ENCODE results near the gene FETUB. TPM values are rescaled to one million over a fixed set of nuclear protein-coding genes. Genes with fewer than 3 reads are reported as not detected.
A peak's percentile ranks its signal among the peaks of the same experiment; 100 is the strongest.

Gene FETUB
- total and polyA plus RNA-seq, 2 donors (not counting 1 experiment from before 2014, with no cell fraction given), result not detected

DNA sequence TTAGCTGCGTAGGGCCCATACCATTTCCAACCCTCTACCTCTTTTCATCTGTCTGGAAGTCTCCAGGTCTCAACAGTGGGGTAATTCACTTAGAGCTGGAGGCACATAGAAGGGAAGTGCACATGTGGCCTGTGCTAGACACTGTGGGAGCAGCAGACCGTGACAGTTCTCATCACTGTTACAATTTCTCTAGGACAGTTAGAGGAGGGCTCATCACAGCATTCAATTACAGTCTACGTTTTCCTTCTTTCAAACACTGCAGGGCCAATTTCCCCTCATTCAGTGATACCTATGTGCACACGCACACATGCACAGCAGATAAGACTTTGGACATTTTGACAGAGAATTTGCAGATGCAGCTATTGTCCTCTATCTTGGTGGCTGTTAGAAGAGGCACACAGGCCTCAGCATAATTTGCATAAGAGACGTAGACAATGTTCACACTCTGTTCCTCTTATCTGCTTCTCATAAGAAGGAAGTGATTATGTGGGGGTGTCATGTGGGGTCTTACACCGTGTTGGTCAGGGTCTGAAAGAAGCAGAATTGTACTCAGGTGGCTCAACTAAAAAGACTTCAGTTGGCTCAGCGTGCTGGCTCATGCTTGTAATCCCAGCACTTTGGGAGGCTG, 13.0 kb downstream of the FETUB start:
- peak; percentile 95 for ATAC-seq (ENCODE audit: low read depth)
- 17% methylated on average over 4 of the region's 7 CpGs for WGBS (ENCODE audit: insufficient coverage)
- Histone ChIP-seq H3K27ac (ENCODE audit: low read length in 2 of 2) (peak overlapping the region; percentile 34 to 86), H3K4me3 (ENCODE audit: control extremely low read depth in 1 of 5, extremely low read depth in 1 of 5, insufficient read depth in 1 of 5, low read depth in 2 of 5, low read length in 4 of 5) (peak overlapping the region in 1 of 5 experiments; percentile 33), H3K4me2 (replicated peaks; ENCODE audit: low read depth, low read length, poor library complexity, severe bottlenecking) (peak overlapping the region; percentile 65), H3K9ac (ENCODE audit: low read length) (peak overlapping the region; percentile 15), H3K4me1 (ENCODE audit: control insufficient read depth in 2 of 2, insufficient read depth in 2 of 2, low read length in 2 of 2) (peaks cover 28 to 29% of the 10 kb centered on the region in 2 donors), H3K9me3 (ENCODE audit: control extremely low read depth in 1 of 3, control insufficient read depth in 2 of 3, insufficient read depth in 1 of 3, low read length in 2 of 3) (peaks cover 0 to 3% (median 0%) of the 10 kb centered on the region in 3 donors), H3K36me3 (replicated peaks in 1 of 2; ENCODE audit: control extremely low read depth in 1 of 2, control insufficient read depth in 1 of 2, extremely low read depth in 1 of 2, insufficient read depth in 2 of 2, low read length in 1 of 2) (no peaks in the 10 kb centered on the region), H3K27me3 (replicated peaks in 1 of 4; ENCODE audit: control extremely low read depth in 1 of 4, control insufficient read depth in 3 of 4, insufficient read depth in 4 of 4, low read length in 3 of 4) (no peaks in the 10 kb centered on the region), H3K79me2 (ENCODE audit: control insufficient read depth, insufficient read depth, low read length) (no peaks in the 10 kb centered on the region), H4K20me1 (ENCODE audit: control insufficient read depth, insufficient read depth, low read length, poor library complexity, severe bottlenecking) (no peaks in the 10 kb centered on the region), H2AFZ (ENCODE audit: insufficient read depth, low read depth, low read length, poor library complexity, severe bottlenecking) (peak overlapping the region; percentile 39)
- Mint-ChIP-seq H3K27ac (peak overlapping the region; percentile 92), H3K4me3 (peak overlapping the region; percentile 69), H3K9me3 (ENCODE audit: insufficient read depth) (no peaks in the 10 kb centered on the region), H3K27me3 (no peaks in the 10 kb centered on the region), H3K4me1 (peaks cover 26% of the 10 kb centered on the region)
- CTCF ChIA-PET, result interaction anchor here (1.1 to 6.8 kb wide), 2 partner anchors 38 to 116 kb away, joined by 3 to 70 read pairs; partner anchors contain the start of gene AHSG
- no peak for TF ChIP-seq EZH2 (IDR thresholded peaks at IDR 0.05; ENCODE audit: borderline replicate concordance, insufficient read depth, low read depth, low read length, poor library complexity, severe bottlenecking)
- TF ChIP-seq, protein P1, sequence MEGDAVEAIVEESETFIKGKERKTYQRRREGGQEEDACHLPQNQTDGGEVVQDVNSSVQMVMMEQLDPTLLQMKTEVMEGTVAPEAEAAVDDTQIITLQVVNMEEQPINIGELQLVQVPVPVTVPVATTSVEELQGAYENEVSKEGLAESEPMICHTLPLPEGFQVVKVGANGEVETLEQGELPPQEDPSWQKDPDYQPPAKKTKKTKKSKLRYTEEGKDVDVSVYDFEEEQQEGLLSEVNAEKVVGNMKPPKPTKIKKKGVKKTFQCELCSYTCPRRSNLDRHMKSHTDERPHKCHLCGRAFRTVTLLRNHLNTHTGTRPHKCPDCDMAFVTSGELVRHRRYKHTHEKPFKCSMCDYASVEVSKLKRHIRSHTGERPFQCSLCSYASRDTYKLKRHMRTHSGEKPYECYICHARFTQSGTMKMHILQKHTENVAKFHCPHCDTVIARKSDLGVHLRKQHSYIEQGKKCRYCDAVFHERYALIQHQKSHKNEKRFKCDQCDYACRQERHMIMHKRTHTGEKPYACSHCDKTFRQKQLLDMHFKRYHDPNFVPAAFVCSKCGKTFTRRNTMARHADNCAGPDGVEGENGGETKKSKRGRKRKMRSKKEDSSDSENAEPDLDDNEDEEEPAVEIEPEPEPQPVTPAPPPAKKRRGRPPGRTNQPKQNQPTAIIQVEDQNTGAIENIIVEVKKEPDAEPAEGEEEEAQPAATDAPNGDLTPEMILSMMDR (IDR thresholded peaks at IDR 0.05), result no peak
- DNase-seq, result peak; percentile 76
- POLR2A ChIA-PET, result no interaction called here
- intact Hi-C loops (cut with micrococcal nuclease), result loop anchor here (1.0 to 10.0 kb wide), 2 partner anchors 86 to 122 kb away; partner anchors contain the start of gene TBCCD1

DNA sequence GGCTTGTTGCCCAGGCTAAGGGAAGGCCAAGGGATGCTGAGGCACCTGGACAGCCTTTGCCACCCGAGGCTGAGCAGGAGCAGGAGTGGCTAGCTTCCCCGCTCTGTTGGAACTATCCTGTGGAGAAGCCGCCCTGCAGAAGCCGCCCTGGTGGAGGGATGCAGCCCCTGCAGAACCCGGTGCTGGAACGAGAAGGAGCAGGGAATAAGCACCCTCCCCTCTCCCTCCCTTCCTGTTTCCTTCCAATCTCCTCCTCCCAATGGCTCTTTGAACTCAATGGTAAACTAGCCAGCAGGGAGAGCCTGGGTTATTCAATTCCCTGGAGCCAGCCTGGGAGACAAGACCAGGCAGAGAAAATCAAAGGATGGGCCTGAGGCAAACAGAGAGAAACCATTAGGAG, 13.8 kb downstream of the FETUB start:
- H3K27ac ChIP-seq (ENCODE audit: low read length in 2 of 2), result peak overlapping the region in 1 of 2 donors; percentile 86
- no peaks in the 10 kb centered on the region for H3K79me2 ChIP-seq (ENCODE audit: control insufficient read depth, insufficient read depth, low read length)
- ChIA-PET POLR2A (no interaction called here), CTCF (interaction anchor here (6.8 kb wide), 1 partner anchor 38 kb away, joined by 70 read pairs; the partner anchor contains the start of gene AHSG)
- ATAC-seq (ENCODE audit: low read depth) (no peak), DNase-seq (peak; percentile 8)
- peak overlapping the region; percentile 65 for H3K4me2 ChIP-seq (replicated peaks; ENCODE audit: low read depth, low read length, poor library complexity, severe bottlenecking)
- no peak overlapping the region for H2AFZ ChIP-seq (ENCODE audit: insufficient read depth, low read depth, low read length, poor library complexity, severe bottlenecking)
- peaks cover 28 to 29% of the 10 kb centered on the region in 2 donors for H3K4me1 ChIP-seq (ENCODE audit: control insufficient read depth in 2 of 2, insufficient read depth in 2 of 2, low read length in 2 of 2)
- no peak overlapping the region for H3K4me3 ChIP-seq (ENCODE audit: control extremely low read depth in 1 of 5, extremely low read depth in 1 of 5, insufficient read depth in 1 of 5, low read depth in 2 of 5, low read length in 4 of 5)
- Mint-ChIP-seq H3K4me3 (no peak overlapping the region), H3K9me3 (ENCODE audit: insufficient read depth) (no peaks in the 10 kb centered on the region), H3K4me1 (peaks cover 26% of the 10 kb centered on the region), H3K27ac (no peak overlapping the region), H3K27me3 (no peaks in the 10 kb centered on the region)
- H4K20me1 ChIP-seq (ENCODE audit: control insufficient read depth, insufficient read depth, low read length, poor library complexity, severe bottlenecking), result no peaks in the 10 kb centered on the region
- intact Hi-C loops (cut with micrococcal nuclease), result loop anchor here (1.0 to 10.0 kb wide), 2 partner anchors 87 to 121 kb away; partner anchors contain the start of gene TBCCD1
- H3K9ac ChIP-seq (ENCODE audit: low read length), result no peak overlapping the region
- no peak for TF ChIP-seq EZH2 (IDR thresholded peaks at IDR 0.05; ENCODE audit: borderline replicate concordance, insufficient read depth, low read depth, low read length, poor library complexity, severe bottlenecking)
- TF ChIP-seq, protein P1 (IDR thresholded peaks at IDR 0.05), result no peak
- H3K9me3 ChIP-seq (ENCODE audit: control extremely low read depth in 1 of 3, control insufficient read depth in 2 of 3, insufficient read depth in 1 of 3, low read length in 2 of 3), result peaks cover 0 to 3% (median 0%) of the 10 kb centered on the region in 3 donors
- no peaks in the 10 kb centered on the region for H3K36me3 ChIP-seq (replicated peaks in 1 of 2; ENCODE audit: control extremely low read depth in 1 of 2, control insufficient read depth in 1 of 2, extremely low read depth in 1 of 2, insufficient read depth in 2 of 2, low read length in 1 of 2)
- WGBS (ENCODE audit: insufficient coverage), result 75% methylated on average over 6 of the region's 6 CpGs
- H3K27me3 ChIP-seq (replicated peaks in 1 of 4; ENCODE audit: control extremely low read depth in 1 of 4, control insufficient read depth in 3 of 4, insufficient read depth in 4 of 4, low read length in 3 of 4), result no peaks in the 10 kb centered on the region
